Colonic mucosa (tissue), 4 donors: ENCODE data around the gene PCBD1. TPM values are rescaled to one million over a fixed set of nuclear protein-coding genes. Genes with fewer than 3 reads are reported as not detected.

Source experiments
- DNase-seq: peaks from one replicate; pipeline ENCODE4 v3.0.0-alpha.2; 2020
- H3K27ac ChIP-seq: fragments of 200-600 bp; one replicate; pipeline ENCODE4 v1.8.0; 2021
- H3K27me3 ChIP-seq: fragments of 200-600 bp; one replicate; pipeline ENCODE4 v1.8.0; 2021
- H3K36me3 ChIP-seq: fragments of 200-600 bp; one replicate; pipeline ENCODE4 v1.8.0; 2021
- H3K4me1 ChIP-seq: fragments of 200-600 bp; one replicate; pipeline ENCODE4 v1.8.0; 2021; ENCODE audit warnings: mild to moderate bottlenecking
- H3K4me3 ChIP-seq: fragments of 200-600 bp; one replicate; pipeline ENCODE4 v1.8.0; 2021
- H3K9ac ChIP-seq, 2 donors: one replicate each; pipeline ENCODE4 v1.7.0; 2013; ENCODE audit warnings: control low read depth in 2 of 2, low read depth in 2 of 2, low read length in 2 of 2
- H3K9me3 ChIP-seq: fragments of 200-600 bp; one replicate; pipeline ENCODE4 v1.8.0; 2021
- CTCF ChIP-seq: fragments of 200-600 bp; IDR thresholded peaks from one replicate; pipeline ENCODE4 v1.8.0; 2022; ENCODE audit warnings: antibody characterized with exemption, mild to moderate bottlenecking
- intact Hi-C: fragments of 100-400 bp; cut with DNase I; formaldehyde crosslinking; loops from one replicate; pipeline ENCODE4 v1.14.1; 2022
- total RNA-seq, 2 donors: library from RNA; stranded (reverse); fragmentation: NEBNext Ultra II Directional in 1 of 2; extraction: Animal tissue kit (Norgen Biotek cat#: 25700) in 1 of 2; gene quantifications; one replicate each; pipeline ENCODE4 v1.2.1, GENCODE V29; 2021
- donor health status: healthy.
- donor health status: DM: no; HTN: no; CAD: no.
- donor health status: DM: no; HTN: no; CAD: no.

PCBD1 gene
- total RNA-seq, 2 donors from 2014 or later: 96.4 to 196 TPM

GRCh38 chr10:70891627-70892026, 3.3 kb upstream of the PCBD1 start:
- peaks cover 8% of the 10 kb centered on the region for H3K4me1 ChIP-seq
- no peak overlapping the region for H3K27ac ChIP-seq
- intact Hi-C loops: no loop called here
- H3K9me3 ChIP-seq: no peaks in the 10 kb centered on the region
- no peaks in the 10 kb centered on the region for H3K27me3 ChIP-seq
- H3K36me3 ChIP-seq: no peaks in the 10 kb centered on the region
- no peak overlapping the region for H3K4me3 ChIP-seq
- H3K9ac ChIP-seq: no peak overlapping the region
- DNase-seq: no peak
- no peak for TF ChIP-seq CTCF

- no peak overlapping the region for H3K4me3 ChIP-seq
- no peaks in the 10 kb centered on the region for H3K27me3 ChIP-seq
- intact Hi-C loops: no loop called here
- peak; percentile 34 for DNase-seq
- H3K4me1 ChIP-seq: peaks cover 8% of the 10 kb centered on the region
- no peak overlapping the region for H3K9ac ChIP-seq
- H3K36me3 ChIP-seq: no peaks in the 10 kb centered on the region
- H3K9me3 ChIP-seq: no peaks in the 10 kb centered on the region
- no peak overlapping the region for H3K27ac ChIP-seq
- TF ChIP-seq CTCF: no peak
Measured at GRCh38 chr10:70890917-70891431, 2.6 kb upstream of the PCBD1 start.

- H3K4me1 ChIP-seq: peaks cover 8% of the 10 kb centered on the region
- TF ChIP-seq CTCF: no peak
- no peak overlapping the region for H3K9ac ChIP-seq
- DNase-seq: no peak
- H3K27ac ChIP-seq: no peak overlapping the region
- intact Hi-C loops: no loop called here
- H3K4me3 ChIP-seq: no peak overlapping the region
- no peaks in the 10 kb centered on the region for H3K9me3 ChIP-seq
- peaks cover 7% of the 10 kb centered on the region for H3K36me3 ChIP-seq
- H3K27me3 ChIP-seq: no peaks in the 10 kb centered on the region
Measured at GRCh38 chr10:70889291-70889690, 926 bp upstream of the PCBD1 start.

- Histone ChIP-seq H3K36me3 (peaks cover 7% of the 10 kb centered on the region), H3K9me3 (no peaks in the 10 kb centered on the region), H3K4me3 (peak overlapping the region; percentile 77), H3K9ac (peak overlapping the region; percentile 82 to 87), H3K4me1 (peaks cover 8% of the 10 kb centered on the region), H3K27ac (peak overlapping the region; percentile 87), H3K27me3 (no peaks in the 10 kb centered on the region)
- TF ChIP-seq CTCF: no peak
- DNase-seq: no peak
- intact Hi-C loops: no loop called here
Measured at GRCh38 chr10:70886921-70887665, 1.3 kb downstream of the PCBD1 start.

GRCh38 chr10:70885931-70886903, 2.1 kb downstream of the PCBD1 start:
- Histone ChIP-seq H3K9ac (no peak overlapping the region), H3K4me3 (no peak overlapping the region), H3K4me1 (peaks cover 8% of the 10 kb centered on the region), H3K9me3 (no peaks in the 10 kb centered on the region), H3K27ac (no peak overlapping the region), H3K36me3 (peaks cover 7% of the 10 kb centered on the region), H3K27me3 (no peaks in the 10 kb centered on the region)
- TF ChIP-seq CTCF: no peak
- no peak for DNase-seq
- intact Hi-C loops: no loop called here
